H1 (cell line): ENCODE measurements around the gene MYRF. TPM values are rescaled to one million over a fixed set of nuclear protein-coding genes. Genes with fewer than 3 reads are reported as not detected.

Experiments used
- CBX8 ChIP-seq: fragments of 300-800, 300-1000 bp; sonication (generic); IDR thresholded peaks from 2 replicates; pipeline ENCODE4 v1.7.1; 2016; ENCODE audit warnings: low read depth, low read length, borderline replicate concordance
- JUN ChIP-seq: IDR thresholded peaks from 2 replicates; pipeline ENCODE4 v1.6.1; 2011; ENCODE audit warnings: low read depth, mild to moderate bottlenecking, improper control_type of control experiment, low read length
- POU5F1 ChIP-seq: IDR thresholded peaks from 2 replicates; pipeline ENCODE4 v1.6.1; 2011; ENCODE audit warnings: low read depth, mild to moderate bottlenecking, low read length, moderate library complexity
- RAD21 ChIP-seq, 2 experiments: IDR thresholded peaks in 1 of 2; conservative IDR thresholded peaks in 1 of 2; 2 replicates each; pipeline ENCODE4 v1.6.1; 2011; ENCODE audit warnings: low read depth in 2 of 2, low read length in 2 of 2, improper control_type of control experiment in 1 of 2, inconsistent platforms in 1 of 2, mild to moderate bottlenecking in 1 of 2, moderate library complexity in 1 of 2
- SRF ChIP-seq: IDR thresholded peaks from 2 replicates; pipeline ENCODE4 v1.6.1; 2011; ENCODE audit warnings: mild to moderate bottlenecking, low read depth, low read length, moderate library complexity
- polyA plus RNA-seq, 7 experiments: library from polyadenylated mRNA; depleted of rRNA in 3 of 7; stranded (reverse) in 5 of 7; unstranded in 2 of 7; fragments of >200 nt in 5 of 7; fragments of 200-250 nt in 2 of 7; gene quantifications; 1 replicate in 5 of 7; 2 replicates in 1 of 7; 4 replicates in 1 of 7; pipeline versions ENCODE4 v1.2.1 to v1.2.3, GENCODE V29; 2011 to 2013; ENCODE audit warnings: missing spikeins in 2 of 7, mixed read lengths in 2 of 7
- total RNA-seq: library from RNA; stranded (reverse); fragmentation: NEBNext Ultra II Directional; extraction: Animal tissue kit (Norgen Biotek cat#: 25700); gene quantifications from 2 replicates; pipeline ENCODE4 v1.2.1, GENCODE V29; 2021
- TF ChIP-seq, protein P1 (sequence below): fragments of 300-600 bp; sonication (generic); IDR thresholded peaks from 2 replicates; pipeline ENCODE4 v1.7.1; 2012; ENCODE audit warnings: low read length, moderate library complexity, mild to moderate bottlenecking, inconsistent platforms; ENCODE audit not compliant: insufficient replicate concordance

Gene MYRF
- total and polyA plus RNA-seq, 2 of the 8 experiments (the other 6 are each of a cell fraction or from before 2014, with no cell fraction given) = 6.0 to 6.1 TPM

DNA sequence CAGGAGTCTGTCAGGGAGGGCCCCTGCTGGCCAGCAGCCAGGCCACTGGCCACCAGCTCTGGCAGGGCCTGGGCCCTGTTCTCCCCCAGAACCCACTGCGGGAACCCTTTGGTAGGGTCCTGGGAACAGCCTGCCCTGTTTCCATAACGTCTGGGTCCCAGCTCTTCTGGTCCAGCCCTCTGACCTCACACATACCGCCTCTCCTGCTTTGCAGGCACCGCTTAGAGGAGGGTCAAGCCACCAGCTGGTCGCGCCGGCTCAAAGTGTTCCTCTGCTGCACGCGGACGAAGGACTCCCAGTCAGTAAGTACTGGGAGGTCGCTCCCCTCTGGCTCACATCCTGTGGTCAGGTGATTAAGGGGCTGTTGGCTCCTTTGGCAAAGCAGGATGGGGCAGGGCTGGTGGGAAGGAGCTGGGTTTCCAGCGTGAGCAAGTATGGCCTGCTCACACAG lies 26.6 kb upstream of the MYRF start (continued):
- TF ChIP-seq, protein P1, sequence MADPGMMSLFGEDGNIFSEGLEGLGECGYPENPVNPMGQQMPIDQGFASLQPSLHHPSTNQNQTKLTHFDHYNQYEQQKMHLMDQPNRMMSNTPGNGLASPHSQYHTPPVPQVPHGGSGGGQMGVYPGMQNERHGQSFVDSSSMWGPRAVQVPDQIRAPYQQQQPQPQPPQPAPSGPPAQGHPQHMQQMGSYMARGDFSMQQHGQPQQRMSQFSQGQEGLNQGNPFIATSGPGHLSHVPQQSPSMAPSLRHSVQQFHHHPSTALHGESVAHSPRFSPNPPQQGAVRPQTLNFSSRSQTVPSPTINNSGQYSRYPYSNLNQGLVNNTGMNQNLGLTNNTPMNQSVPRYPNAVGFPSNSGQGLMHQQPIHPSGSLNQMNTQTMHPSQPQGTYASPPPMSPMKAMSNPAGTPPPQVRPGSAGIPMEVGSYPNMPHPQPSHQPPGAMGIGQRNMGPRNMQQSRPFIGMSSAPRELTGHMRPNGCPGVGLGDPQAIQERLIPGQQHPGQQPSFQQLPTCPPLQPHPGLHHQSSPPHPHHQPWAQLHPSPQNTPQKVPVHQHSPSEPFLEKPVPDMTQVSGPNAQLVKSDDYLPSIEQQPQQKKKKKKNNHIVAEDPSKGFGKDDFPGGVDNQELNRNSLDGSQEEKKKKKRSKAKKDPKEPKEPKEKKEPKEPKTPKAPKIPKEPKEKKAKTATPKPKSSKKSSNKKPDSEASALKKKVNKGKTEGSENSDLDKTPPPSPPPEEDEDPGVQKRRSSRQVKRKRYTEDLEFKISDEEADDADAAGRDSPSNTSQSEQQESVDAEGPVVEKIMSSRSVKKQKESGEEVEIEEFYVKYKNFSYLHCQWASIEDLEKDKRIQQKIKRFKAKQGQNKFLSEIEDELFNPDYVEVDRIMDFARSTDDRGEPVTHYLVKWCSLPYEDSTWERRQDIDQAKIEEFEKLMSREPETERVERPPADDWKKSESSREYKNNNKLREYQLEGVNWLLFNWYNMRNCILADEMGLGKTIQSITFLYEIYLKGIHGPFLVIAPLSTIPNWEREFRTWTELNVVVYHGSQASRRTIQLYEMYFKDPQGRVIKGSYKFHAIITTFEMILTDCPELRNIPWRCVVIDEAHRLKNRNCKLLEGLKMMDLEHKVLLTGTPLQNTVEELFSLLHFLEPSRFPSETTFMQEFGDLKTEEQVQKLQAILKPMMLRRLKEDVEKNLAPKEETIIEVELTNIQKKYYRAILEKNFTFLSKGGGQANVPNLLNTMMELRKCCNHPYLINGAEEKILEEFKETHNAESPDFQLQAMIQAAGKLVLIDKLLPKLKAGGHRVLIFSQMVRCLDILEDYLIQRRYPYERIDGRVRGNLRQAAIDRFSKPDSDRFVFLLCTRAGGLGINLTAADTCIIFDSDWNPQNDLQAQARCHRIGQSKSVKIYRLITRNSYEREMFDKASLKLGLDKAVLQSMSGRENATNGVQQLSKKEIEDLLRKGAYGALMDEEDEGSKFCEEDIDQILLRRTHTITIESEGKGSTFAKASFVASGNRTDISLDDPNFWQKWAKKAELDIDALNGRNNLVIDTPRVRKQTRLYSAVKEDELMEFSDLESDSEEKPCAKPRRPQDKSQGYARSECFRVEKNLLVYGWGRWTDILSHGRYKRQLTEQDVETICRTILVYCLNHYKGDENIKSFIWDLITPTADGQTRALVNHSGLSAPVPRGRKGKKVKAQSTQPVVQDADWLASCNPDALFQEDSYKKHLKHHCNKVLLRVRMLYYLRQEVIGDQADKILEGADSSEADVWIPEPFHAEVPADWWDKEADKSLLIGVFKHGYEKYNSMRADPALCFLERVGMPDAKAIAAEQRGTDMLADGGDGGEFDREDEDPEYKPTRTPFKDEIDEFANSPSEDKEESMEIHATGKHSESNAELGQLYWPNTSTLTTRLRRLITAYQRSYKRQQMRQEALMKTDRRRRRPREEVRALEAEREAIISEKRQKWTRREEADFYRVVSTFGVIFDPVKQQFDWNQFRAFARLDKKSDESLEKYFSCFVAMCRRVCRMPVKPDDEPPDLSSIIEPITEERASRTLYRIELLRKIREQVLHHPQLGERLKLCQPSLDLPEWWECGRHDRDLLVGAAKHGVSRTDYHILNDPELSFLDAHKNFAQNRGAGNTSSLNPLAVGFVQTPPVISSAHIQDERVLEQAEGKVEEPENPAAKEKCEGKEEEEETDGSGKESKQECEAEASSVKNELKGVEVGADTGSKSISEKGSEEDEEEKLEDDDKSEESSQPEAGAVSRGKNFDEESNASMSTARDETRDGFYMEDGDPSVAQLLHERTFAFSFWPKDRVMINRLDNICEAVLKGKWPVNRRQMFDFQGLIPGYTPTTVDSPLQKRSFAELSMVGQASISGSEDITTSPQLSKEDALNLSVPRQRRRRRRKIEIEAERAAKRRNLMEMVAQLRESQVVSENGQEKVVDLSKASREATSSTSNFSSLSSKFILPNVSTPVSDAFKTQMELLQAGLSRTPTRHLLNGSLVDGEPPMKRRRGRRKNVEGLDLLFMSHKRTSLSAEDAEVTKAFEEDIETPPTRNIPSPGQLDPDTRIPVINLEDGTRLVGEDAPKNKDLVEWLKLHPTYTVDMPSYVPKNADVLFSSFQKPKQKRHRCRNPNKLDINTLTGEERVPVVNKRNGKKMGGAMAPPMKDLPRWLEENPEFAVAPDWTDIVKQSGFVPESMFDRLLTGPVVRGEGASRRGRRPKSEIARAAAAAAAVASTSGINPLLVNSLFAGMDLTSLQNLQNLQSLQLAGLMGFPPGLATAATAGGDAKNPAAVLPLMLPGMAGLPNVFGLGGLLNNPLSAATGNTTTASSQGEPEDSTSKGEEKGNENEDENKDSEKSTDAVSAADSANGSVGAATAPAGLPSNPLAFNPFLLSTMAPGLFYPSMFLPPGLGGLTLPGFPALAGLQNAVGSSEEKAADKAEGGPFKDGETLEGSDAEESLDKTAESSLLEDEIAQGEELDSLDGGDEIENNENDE = no peak
- TF ChIP-seq CBX8 = no peak
- no peak for TF ChIP-seq POU5F1
- TF ChIP-seq RAD21 (IDR thresholded peaks at IDR 0.05 in 1 of 2, conservative IDR thresholded peaks at IDR 0.05 in 1 of 2; ENCODE audit: low read depth in 2 of 2, low read length in 2 of 2) = no peak
- TF ChIP-seq JUN = no peak
- TF ChIP-seq SRF = no peak
